Measurements from ENCODE around the gene HAUS3. TPM values are rescaled to one million over a fixed set of nuclear protein-coding genes. Genes with fewer than 3 reads are reported as not detected.

The HAUS3 gene
- total RNA-seq, 1 experiment from 2014 or later = 17.3 TPM

- POLR2A ChIA-PET = no interaction called here
- Histone ChIP-seq H3K9me3 (ENCODE audit: control insufficient read depth in 1 of 2, insufficient read depth in 1 of 2, low read depth in 1 of 2, low read length in 2 of 2) (no peaks in the 10 kb centered on the region), H4K20me1 (ENCODE audit: insufficient read depth) (no peaks in the 10 kb centered on the region), H3K27me3 (ENCODE audit: insufficient read depth, low read length) (no peaks in the 10 kb centered on the region), H3K79me2 (ENCODE audit: insufficient read depth, low read length) (no peaks in the 10 kb centered on the region), H3K9me2 (ENCODE audit: insufficient read depth) (no peaks in the 10 kb centered on the region), H3K4me2 (ENCODE audit: low read length) (no peak overlapping the region), H3K36me3 (ENCODE audit: control insufficient read depth in 1 of 2, insufficient read depth in 2 of 2, low read length in 2 of 2) (no peaks in the 10 kb centered on the region), H2AFZ (ENCODE audit: low read depth, low read length, poor library complexity, severe bottlenecking) (no peak overlapping the region), H3K4me3 (replicated peaks in 1 of 2; ENCODE audit: low read depth in 1 of 2, low read length in 2 of 2) (no peak overlapping the region), H3K27ac (ENCODE audit: low read depth, low read length) (no peak overlapping the region), H3K4me1 (ENCODE audit: control insufficient read depth in 1 of 2, insufficient read depth in 2 of 2, low read length in 2 of 2) (peaks cover 0 to 9% of the 10 kb centered on the region in 2 experiments; a peak in 2 of 4 replicates), H3K9ac (ENCODE audit: low read length) (no peak overlapping the region)
- BruUV-seq (replicated peaks) = no TSS peak
- intact Hi-C loops (cut with micrococcal nuclease) = no loop called here
- DNase-seq (ENCODE audit: low read depth, low spot score) = no peak
- no peak for ATAC-seq
- RAD21 ChIA-PET (ENCODE audit: low non-redundant PET in 1 of 2, low total read pairs in 2 of 2, uncharacterized antibody in 2 of 2, unreplicated experiment in 2 of 2) = no interaction called here
- CTCF ChIA-PET = no interaction called here
- TF ChIP-seq ZNF274 (IDR thresholded peaks at IDR 0.05; ENCODE audit: low read depth, low read length) = no peak
- TF ChIP-seq, protein P1, sequence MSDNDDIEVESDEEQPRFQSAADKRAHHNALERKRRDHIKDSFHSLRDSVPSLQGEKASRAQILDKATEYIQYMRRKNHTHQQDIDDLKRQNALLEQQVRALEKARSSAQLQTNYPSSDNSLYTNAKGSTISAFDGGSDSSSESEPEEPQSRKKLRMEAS (IDR thresholded peaks at IDR 0.05) = no peak
- TF ChIP-seq EZH2 (IDR thresholded peaks at IDR 0.05) = no peak
- TF ChIP-seq, protein P2, sequence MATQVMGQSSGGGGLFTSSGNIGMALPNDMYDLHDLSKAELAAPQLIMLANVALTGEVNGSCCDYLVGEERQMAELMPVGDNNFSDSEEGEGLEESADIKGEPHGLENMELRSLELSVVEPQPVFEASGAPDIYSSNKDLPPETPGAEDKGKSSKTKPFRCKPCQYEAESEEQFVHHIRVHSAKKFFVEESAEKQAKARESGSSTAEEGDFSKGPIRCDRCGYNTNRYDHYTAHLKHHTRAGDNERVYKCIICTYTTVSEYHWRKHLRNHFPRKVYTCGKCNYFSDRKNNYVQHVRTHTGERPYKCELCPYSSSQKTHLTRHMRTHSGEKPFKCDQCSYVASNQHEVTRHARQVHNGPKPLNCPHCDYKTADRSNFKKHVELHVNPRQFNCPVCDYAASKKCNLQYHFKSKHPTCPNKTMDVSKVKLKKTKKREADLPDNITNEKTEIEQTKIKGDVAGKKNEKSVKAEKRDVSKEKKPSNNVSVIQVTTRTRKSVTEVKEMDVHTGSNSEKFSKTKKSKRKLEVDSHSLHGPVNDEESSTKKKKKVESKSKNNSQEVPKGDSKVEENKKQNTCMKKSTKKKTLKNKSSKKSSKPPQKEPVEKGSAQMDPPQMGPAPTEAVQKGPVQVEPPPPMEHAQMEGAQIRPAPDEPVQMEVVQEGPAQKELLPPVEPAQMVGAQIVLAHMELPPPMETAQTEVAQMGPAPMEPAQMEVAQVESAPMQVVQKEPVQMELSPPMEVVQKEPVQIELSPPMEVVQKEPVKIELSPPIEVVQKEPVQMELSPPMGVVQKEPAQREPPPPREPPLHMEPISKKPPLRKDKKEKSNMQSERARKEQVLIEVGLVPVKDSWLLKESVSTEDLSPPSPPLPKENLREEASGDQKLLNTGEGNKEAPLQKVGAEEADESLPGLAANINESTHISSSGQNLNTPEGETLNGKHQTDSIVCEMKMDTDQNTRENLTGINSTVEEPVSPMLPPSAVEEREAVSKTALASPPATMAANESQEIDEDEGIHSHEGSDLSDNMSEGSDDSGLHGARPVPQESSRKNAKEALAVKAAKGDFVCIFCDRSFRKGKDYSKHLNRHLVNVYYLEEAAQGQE (IDR thresholded peaks at IDR 0.05; ENCODE audit: low read depth) = no peak
- TF ChIP-seq YY1 (IDR thresholded peaks at IDR 0.05; ENCODE audit: extremely low read depth, insufficient replicate concordance, low read depth, low read length) = no peak
- TF ChIP-seq JUND (IDR thresholded peaks at IDR 0.05) = no peak
- no peak for TF ChIP-seq CEBPB (IDR thresholded peaks at IDR 0.05; ENCODE audit: low read depth)
- TF ChIP-seq SP1 (IDR thresholded peaks at IDR 0.05; ENCODE audit: low read depth) = no peak
- TF ChIP-seq RAD21 (IDR thresholded peaks at IDR 0.05; ENCODE audit: low read depth) = no peak
- TF ChIP-seq SIN3A (IDR thresholded peaks at IDR 0.05; ENCODE audit: low read depth) = no peak
- TF ChIP-seq EGR1 (IDR thresholded peaks at IDR 0.05; ENCODE audit: low read depth) = no peak
- no peak for TF ChIP-seq POLR2A (IDR thresholded peaks at IDR 0.05; ENCODE audit: borderline replicate concordance, extremely low read depth, insufficient read depth, insufficient read length)
- no peak for TF ChIP-seq FOSL1 (IDR thresholded peaks at IDR 0.05; ENCODE audit: low read depth)
- TF ChIP-seq, protein P3, sequence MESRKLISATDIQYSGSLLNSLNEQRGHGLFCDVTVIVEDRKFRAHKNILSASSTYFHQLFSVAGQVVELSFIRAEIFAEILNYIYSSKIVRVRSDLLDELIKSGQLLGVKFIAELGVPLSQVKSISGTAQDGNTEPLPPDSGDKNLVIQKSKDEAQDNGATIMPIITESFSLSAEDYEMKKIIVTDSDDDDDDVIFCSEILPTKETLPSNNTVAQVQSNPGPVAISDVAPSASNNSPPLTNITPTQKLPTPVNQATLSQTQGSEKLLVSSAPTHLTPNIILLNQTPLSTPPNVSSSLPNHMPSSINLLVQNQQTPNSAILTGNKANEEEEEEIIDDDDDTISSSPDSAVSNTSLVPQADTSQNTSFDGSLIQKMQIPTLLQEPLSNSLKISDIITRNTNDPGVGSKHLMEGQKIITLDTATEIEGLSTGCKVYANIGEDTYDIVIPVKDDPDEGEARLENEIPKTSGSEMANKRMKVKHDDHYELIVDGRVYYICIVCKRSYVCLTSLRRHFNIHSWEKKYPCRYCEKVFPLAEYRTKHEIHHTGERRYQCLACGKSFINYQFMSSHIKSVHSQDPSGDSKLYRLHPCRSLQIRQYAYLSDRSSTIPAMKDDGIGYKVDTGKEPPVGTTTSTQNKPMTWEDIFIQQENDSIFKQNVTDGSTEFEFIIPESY (IDR thresholded peaks at IDR 0.05; ENCODE audit: extremely low read depth, insufficient replicate concordance, low read length) = no peak
- no peak for TF ChIP-seq CTCF (IDR thresholded peaks at IDR 0.05 in 2 of 3, conservative IDR thresholded peaks at IDR 0.05 in 1 of 3; ENCODE audit: borderline replicate concordance in 1 of 3, insufficient read depth in 1 of 3, low read depth in 2 of 3, low read length in 2 of 3)
- TF ChIP-seq SRF (IDR thresholded peaks at IDR 0.05; ENCODE audit: low read depth) = no peak
These were observed 46.2 kb upstream of the HAUS3 start for GRCh38 chr4:2288051-2288541.
